Right cardiac atrium (tissue), 5 donors: ENCODE results near the gene FHIP2A. TPM values are rescaled to one million over a fixed set of nuclear protein-coding genes. Genes with fewer than 3 reads are reported as not detected.
"Not testable (repeated sequence)": the region's sequence is repeated elsewhere in the genome, so short reads cannot be mapped to it uniquely, and the experiment has no call there.

Source experiments
- ATAC-seq, 2 donors: fragments of 200-7000 bp; cut with Tn5 transposase; one replicate each; pipeline versions ENCODE4 v1.8.0 to v1.9.1; 2020; ENCODE audit warnings: moderate library complexity in 2 of 2, mild to moderate bottlenecking in 1 of 2
- DNase-seq, 3 donors: peaks; one replicate each; pipeline ENCODE4 v3.0.0-alpha.2; 2020
- H3K27ac ChIP-seq: one replicate; pipeline ENCODE4 v1.5.1; 2013; ENCODE audit warnings: mild to moderate bottlenecking, low read length, control low read depth, moderate library complexity
- H3K27me3 ChIP-seq: one replicate; pipeline ENCODE4 v1.6.1; 2013; ENCODE audit not compliant: control insufficient read depth, insufficient read depth
- H3K4me1 ChIP-seq: one replicate; pipeline ENCODE4 v1.6.1; 2013; ENCODE audit warnings: low read length; ENCODE audit not compliant: control insufficient read depth, insufficient read depth
- H3K4me3 ChIP-seq: one replicate; pipeline ENCODE4 v1.5.1; 2013; ENCODE audit warnings: low read length, control low read depth
- H3K9me3 ChIP-seq: one replicate; pipeline ENCODE4 v1.6.1; 2013; ENCODE audit warnings: low read length; ENCODE audit not compliant: control insufficient read depth
- WGBS: extraction: QIAGEN DNeasy Blood & Tissue Kit; methylation state at CpG from one replicate; pipeline ENCODE4 v1.1.7; 2013; 5-methylcytosine and 5-hydroxymethylcytosine counted together
- intact Hi-C, 4 donors: fragments of 100-400 bp; cut with DNase I; formaldehyde crosslinking; loops; one replicate each; pipeline versions ENCODE4 v1.11.0 to v1.14.0; 2022 to 2023
- long read RNA-seq, 4 donors: library from polyadenylated mRNA; unstranded; transcript quantifications; one replicate each; pipeline ENCODE4 v2.0.0, GENCODE V29; 2020 to 2021
- polyA plus RNA-seq: library from polyadenylated mRNA; stranded (reverse); fragments of 200-250 nt; gene quantifications from one replicate; pipeline ENCODE4 v1.2.3, GENCODE V29; 2013
- total RNA-seq, 4 donors: library from RNA; stranded (reverse); fragmentation: NEBNext Ultra II Directional; extraction: Animal tissue kit (Norgen Biotek cat#: 25700); gene quantifications; one replicate each; pipeline ENCODE4 v1.2.1, GENCODE V29; 2021
- donor health status: healthy with polysubstance abuse.
- donor health status: DM: no; HTN: yes; CAD: no.
- donor health status: DM: no; HTN: no; CAD: no.
- donor health status: DM: no; HTN: yes; CAD: no; lungs with severe emphysema.
- donor health status: DM: yes; HTN: yes; CAD: no.

Gene FHIP2A, protein sequence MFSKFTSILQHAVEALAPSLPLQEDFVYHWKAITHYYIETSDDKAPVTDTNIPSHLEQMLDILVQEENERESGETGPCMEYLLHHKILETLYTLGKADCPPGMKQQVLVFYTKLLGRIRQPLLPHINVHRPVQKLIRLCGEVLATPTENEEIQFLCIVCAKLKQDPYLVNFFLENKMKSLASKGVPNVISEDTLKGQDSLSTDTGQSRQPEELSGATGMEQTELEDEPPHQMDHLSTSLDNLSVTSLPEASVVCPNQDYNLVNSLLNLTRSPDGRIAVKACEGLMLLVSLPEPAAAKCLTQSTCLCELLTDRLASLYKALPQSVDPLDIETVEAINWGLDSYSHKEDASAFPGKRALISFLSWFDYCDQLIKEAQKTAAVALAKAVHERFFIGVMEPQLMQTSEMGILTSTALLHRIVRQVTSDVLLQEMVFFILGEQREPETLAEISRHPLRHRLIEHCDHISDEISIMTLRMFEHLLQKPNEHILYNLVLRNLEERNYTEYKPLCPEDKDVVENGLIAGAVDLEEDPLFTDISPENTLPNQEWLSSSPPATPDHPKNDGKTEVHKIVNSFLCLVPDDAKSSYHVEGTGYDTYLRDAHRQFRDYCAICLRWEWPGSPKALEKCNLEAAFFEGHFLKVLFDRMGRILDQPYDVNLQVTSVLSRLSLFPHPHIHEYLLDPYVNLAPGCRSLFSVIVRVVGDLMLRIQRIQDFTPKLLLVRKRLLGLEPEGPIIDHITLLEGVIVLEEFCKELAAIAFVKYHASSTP
- total RNA-seq (10 to 100 TPM; 25.1 to 30.2 (median 27.8) TPM), polyA plus RNA-seq (7.3 TPM)
- long read RNA-seq, donor 1, full-length matches to known transcripts = 17 of 50 reads
- long read RNA-seq, donor 1, partial matches to known transcripts = 9 of 50 reads
- long read RNA-seq, donor 1, other reads (novel, unspliced or antisense) = 24 of 50 reads
- long read RNA-seq, donor 2, full-length matches to known transcripts = 6 of 20 reads
- long read RNA-seq, donor 2, partial matches to known transcripts = 1 of 20 reads
- long read RNA-seq, donor 2, other reads (novel, unspliced or antisense) = 13 of 20 reads
- long read RNA-seq, donor 3, full-length matches to known transcripts = 25 of 91 reads
- long read RNA-seq, donor 3, partial matches to known transcripts = 11 of 91 reads
- long read RNA-seq, donor 3, other reads (novel, unspliced or antisense) = 55 of 91 reads
- long read RNA-seq, donor 4, full-length matches to known transcripts = 8 of 29 reads
- long read RNA-seq, donor 4, partial matches to known transcripts = 2 of 29 reads
- long read RNA-seq, donor 4, other reads (novel, unspliced or antisense) = 19 of 29 reads

DNA sequence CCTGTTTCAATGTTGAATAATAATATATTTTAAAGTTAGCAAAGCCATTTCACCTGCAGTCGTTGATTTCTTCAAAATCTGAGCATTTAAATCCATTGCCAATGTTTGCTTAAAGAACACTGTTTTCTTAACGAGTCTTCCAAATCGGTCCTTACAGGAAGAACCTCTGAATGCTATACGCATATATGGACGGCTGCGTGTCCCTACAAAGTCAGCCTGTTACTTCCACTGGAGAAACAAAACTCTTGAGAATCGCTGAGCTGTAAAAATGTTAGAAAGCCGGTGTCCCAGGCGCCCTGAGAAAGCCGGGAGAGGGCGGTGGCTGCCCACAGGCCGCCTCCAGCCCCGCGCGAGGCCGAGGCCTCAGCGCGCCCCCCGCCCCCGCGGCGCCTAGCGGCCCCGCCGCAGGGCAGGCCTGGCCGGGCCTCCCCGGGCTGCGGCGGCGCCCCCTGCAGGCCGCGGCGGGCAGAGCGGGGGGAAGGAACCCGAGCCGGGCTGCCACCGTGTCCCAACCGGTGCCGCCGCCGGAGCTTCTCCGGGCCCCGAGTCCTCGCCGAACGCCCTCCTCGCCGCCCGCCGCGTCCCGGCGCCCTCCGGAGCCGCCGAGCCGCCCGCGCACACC lies at the start of gene FHIP2A:
Gene FHIP2A, plus strand, starts transcription at position 488 of the 622 bp plus-strand sequence. CDS start 299 bp downstream, outside the sequence.
- no peaks in the 10 kb centered on the region for H3K27me3 ChIP-seq
- peak within 1 kb of the TSS; percentile 97 for H3K27ac ChIP-seq
- DNase-seq = peak; percentile 81 to 94 (median 93)
- H3K4me3 ChIP-seq = peak within 1 kb of the TSS; percentile 90
- no peaks in the 10 kb centered on the region for H3K9me3 ChIP-seq
- no peaks in the 10 kb centered on the region for H3K4me1 ChIP-seq
- ATAC-seq = peak; percentile 88 to 93
- WGBS = 2% methylated on average over 59 of the region's 59 CpGs
- intact Hi-C loops = no loop called here

DNA sequence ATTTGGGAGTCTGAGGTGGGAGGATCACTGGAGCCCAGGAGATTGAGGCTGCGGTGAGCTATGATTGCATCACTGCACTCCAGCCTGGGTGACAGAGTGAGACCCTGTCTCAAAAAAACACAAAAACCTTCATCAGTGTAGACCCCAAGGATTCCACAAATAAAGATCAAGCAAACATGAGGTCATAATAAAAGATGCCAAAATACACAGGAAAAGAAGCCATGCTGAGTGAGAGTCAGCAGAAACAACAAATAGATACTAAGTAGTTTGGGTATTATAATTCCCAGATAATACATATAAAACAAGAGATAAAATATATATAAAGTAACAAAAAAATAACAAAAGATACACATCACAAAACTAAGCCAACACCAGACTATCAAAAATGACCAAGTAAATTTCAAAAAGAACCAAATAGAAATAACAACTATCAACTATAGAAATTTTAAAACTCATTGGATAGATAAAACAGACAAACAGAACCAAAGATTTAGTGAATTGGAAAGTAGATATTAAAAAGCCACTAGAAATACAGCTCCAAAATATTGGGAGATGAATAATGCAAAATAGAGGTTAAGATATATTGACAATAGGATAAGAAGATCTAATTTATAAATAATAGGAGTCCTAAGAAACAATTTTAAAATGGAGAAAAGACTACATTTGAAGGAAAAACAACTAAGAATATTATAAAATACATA lies 48.9 kb upstream of the FHIP2A start:
- intact Hi-C loops = no loop called here
- no peak overlapping the region for H3K4me3 ChIP-seq
- 89% methylated on average over 1 of the region's 1 CpG for WGBS
- no peaks in the 10 kb centered on the region for H3K9me3 ChIP-seq
- no peak for DNase-seq
- H3K27ac ChIP-seq = no peak overlapping the region
- no peak for ATAC-seq
- no peaks in the 10 kb centered on the region for H3K27me3 ChIP-seq
- no peaks in the 10 kb centered on the region for H3K4me1 ChIP-seq

DNA sequence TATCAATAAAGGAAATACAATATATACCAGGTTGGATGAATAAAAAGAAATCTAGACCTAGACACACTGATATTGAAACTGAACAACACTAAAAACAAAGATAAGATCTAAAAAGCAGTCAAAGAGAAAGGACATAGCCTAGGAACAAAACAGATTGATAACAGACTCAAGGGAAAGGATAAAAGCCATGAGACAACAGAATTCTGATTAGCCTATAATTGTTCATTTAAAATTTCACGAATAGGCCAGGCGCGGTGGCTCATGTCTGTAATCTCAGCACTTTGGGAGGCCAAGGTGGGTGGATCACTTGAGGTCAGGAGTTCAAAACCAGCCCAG lies 48.4 kb upstream of the FHIP2A start:
- intact Hi-C loops = no loop called here
- Histone ChIP-seq H3K4me3 (no peak overlapping the region), H3K4me1 (no peaks in the 10 kb centered on the region), H3K27me3 (no peaks in the 10 kb centered on the region), H3K9me3 (no peaks in the 10 kb centered on the region), H3K27ac (no peak overlapping the region)
- 64% methylated on average over 3 of the region's 3 CpGs for WGBS
- DNase-seq (no peak), ATAC-seq (no peak)

GRCh38 chr10:114775082-114775481 lies 46.5 kb upstream of the FHIP2A start:
- H3K27me3 ChIP-seq, DNase-seq, H3K27ac ChIP-seq, ATAC-seq, H3K4me3 ChIP-seq, H3K4me1 ChIP-seq, H3K9me3 ChIP-seq, intact Hi-C loops: not testable (repeated sequence)
- 92% methylated on average over 3 of the region's 3 CpGs for WGBS

GRCh38 chr10:114777415-114777814 lies 44.2 kb upstream of the FHIP2A start:
- WGBS = 51% methylated on average over 1 of the region's 1 CpG
- no peak overlapping the region for H3K4me3 ChIP-seq
- no peaks in the 10 kb centered on the region for H3K27me3 ChIP-seq
- no peak for ATAC-seq
- H3K9me3 ChIP-seq = no peaks in the 10 kb centered on the region
- no peak overlapping the region for H3K27ac ChIP-seq
- H3K4me1 ChIP-seq = no peaks in the 10 kb centered on the region
- no peak for DNase-seq
- intact Hi-C loops = no loop called here

DNA sequence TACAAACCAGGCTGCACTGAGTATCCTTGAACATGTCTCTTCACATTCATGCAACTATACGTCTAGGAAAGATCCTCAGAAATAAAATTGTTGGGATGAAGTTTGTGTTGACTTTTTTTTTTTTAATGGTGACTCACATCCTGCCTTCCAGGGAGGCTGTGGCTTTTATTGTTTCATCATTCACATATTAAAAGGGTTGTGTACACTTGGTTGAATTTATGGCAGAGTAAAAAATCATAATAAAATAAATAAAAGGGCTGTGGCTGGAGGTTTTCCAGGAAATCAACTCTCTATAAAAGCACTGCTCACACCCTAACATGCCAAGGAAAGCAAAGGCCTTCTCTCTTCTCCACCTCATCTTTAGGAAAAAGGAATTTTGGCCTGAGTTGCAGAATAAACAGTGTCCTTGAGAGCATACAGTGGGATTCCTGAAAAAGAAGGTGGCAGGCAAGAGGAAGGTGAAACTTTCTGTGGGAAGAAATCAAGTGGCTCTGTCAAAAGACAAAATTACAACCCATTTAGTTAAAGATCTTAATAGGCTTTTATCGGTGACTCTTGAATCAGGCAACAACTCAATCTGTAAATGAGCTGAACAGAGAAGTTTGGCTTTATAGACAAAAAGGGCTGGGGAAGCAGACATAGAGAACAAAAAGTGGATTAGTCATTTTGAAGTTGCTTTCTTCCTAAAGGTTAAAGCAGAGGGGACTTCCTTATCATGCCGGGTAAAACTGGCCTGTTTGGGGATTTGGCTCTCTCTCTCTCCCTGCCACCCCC lies 41.6 kb upstream of the FHIP2A start:
- Histone ChIP-seq H3K4me1 (no peaks in the 10 kb centered on the region), H3K27ac (peak overlapping the region; percentile 45), H3K4me3 (no peak overlapping the region), H3K27me3 (no peaks in the 10 kb centered on the region), H3K9me3 (no peaks in the 10 kb centered on the region)
- ATAC-seq (peak; percentile 45 to 78), DNase-seq (no peak)
- WGBS = 53% methylated on average over 3 of the region's 3 CpGs
- intact Hi-C loops = loop anchor here in 3 of 4 donors (5.0 to 10.0 kb wide), 5 partner anchors 73 to 475 kb away; no protein-coding TSS in a partner anchor

DNA sequence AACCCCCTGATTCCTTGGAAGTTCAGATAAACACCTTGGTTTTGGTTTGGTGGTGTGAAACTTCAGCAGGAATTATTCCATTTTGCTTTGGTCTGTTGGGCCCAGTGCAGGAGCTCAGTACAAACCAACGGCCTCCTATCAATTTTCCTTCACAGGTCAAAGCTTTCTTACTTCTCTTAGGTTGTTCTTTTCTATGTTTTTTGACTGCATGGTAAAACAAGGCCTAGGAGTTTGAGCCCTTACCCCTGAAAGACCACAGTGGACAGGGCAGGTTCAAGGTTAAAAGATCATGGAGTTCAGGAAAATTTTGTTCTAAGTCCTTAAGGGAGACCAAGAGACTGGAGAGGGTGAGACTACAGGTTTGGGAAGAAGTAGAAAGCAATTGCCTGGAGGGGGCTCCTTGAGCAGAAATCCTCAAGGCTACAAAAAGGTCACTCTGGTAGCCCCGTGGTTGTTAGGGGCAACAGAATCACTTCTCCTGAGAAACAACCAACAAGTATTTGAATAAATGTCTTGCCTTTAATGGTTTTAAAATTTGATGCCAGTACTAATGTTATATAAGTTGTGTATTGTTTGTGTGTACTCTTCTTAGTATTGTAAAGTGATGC lies 40.9 kb upstream of the FHIP2A start:
- 81% methylated on average over 2 of the region's 2 CpGs for WGBS
- ATAC-seq = no peak
- intact Hi-C loops = loop anchor here in 3 of 4 donors (5.0 to 10.0 kb wide), 5 partner anchors 73 to 476 kb away; no protein-coding TSS in a partner anchor

GRCh38 chr10:114782666-114783065 lies 38.9 kb upstream of the FHIP2A start:
- H3K9me3 ChIP-seq = no peaks in the 10 kb centered on the region
- H3K27ac ChIP-seq = no peak overlapping the region
- H3K4me3 ChIP-seq = no peak overlapping the region
- DNase-seq (no peak), ATAC-seq (no peak)
- intact Hi-C loops = loop anchor here in 3 of 4 donors (5.0 to 10.0 kb wide), 5 partner anchors 75 to 478 kb away; no protein-coding TSS in a partner anchor
- no peaks in the 10 kb centered on the region for H3K4me1 ChIP-seq
- WGBS = 95% methylated on average over 7 of the region's 7 CpGs
- no peaks in the 10 kb centered on the region for H3K27me3 ChIP-seq

More for the DNA sequence above, 40.9 kb upstream of the FHIP2A start:
- Histone ChIP-seq H3K9me3 (no peaks in the 10 kb centered on the region), H3K27me3 (no peaks in the 10 kb centered on the region), H3K27ac (no peak overlapping the region), H3K4me1 (no peaks in the 10 kb centered on the region), H3K4me3 (no peak overlapping the region)
- DNase-seq = no peak

- H3K9me3 ChIP-seq = no peaks in the 10 kb centered on the region
- H3K27me3 ChIP-seq = no peaks in the 10 kb centered on the region
- no peak for ATAC-seq
- intact Hi-C loops = loop anchor here in 3 of 4 donors (5.0 to 10.0 kb wide), 5 partner anchors 76 to 479 kb away; no protein-coding TSS in a partner anchor
- H3K4me3 ChIP-seq = no peak overlapping the region
- no peaks in the 10 kb centered on the region for H3K4me1 ChIP-seq
- 70% methylated on average over 7 of the region's 7 CpGs for WGBS
- no peak for DNase-seq
- H3K27ac ChIP-seq = no peak overlapping the region
These were observed 37.9 kb upstream of the FHIP2A start for GRCh38 chr10:114783686-114784085.
